Limb (tissue), 2 donors: Measurements from ENCODE around the gene ATP2B3.

Source experiments
- DNase-seq, 2 donors: peaks; one replicate each; pipeline ENCODE4 v3.0.0-alpha.2; 2016; ENCODE audit errors: extremely low spot score in 2 of 2

The ATP2B3 gene

GRCh38 chrX:153507484-153508178, 9.8 kb upstream of the ATP2B3 start:
- DNase-seq: peak; percentile 71 to 87

- no peak for DNase-seq
These were observed 7.8 kb upstream of the ATP2B3 start for GRCh38 chrX:153509592-153509991.

- DNase-seq: no peak
These were observed 7.1 kb upstream of the ATP2B3 start for GRCh38 chrX:153510383-153510782.

- DNase-seq: no peak
These were observed 5.5 kb upstream of the ATP2B3 start for GRCh38 chrX:153511784-153512500.

GRCh38 chrX:153512501-153512893, 4.9 kb upstream of the ATP2B3 start:
- DNase-seq: no peak

GRCh38 chrX:153513265-153513664, 4.2 kb upstream of the ATP2B3 start:
- DNase-seq: no peak

GRCh38 chrX:153514259-153514658, 3.2 kb upstream of the ATP2B3 start:
- DNase-seq: no peak

- DNase-seq: no peak
These were observed 2.0 kb upstream of the ATP2B3 start for GRCh38 chrX:153515435-153515834.

- DNase-seq: no peak
These were observed 1.4 kb upstream of the ATP2B3 start for GRCh38 chrX:153516073-153516472.

- no peak for DNase-seq
These were observed 748 bp downstream of the ATP2B3 start for GRCh38 chrX:153517946-153518834.

- DNase-seq: no peak
These were observed 2.3 kb downstream of the ATP2B3 start for GRCh38 chrX:153519569-153520286.

- no peak for DNase-seq
These were observed 3.0 kb downstream of the ATP2B3 start for GRCh38 chrX:153520287-153520917.

GRCh38 chrX:153521034-153521433, 3.6 kb downstream of the ATP2B3 start:
- no peak for DNase-seq

GRCh38 chrX:153522259-153522658, 4.8 kb downstream of the ATP2B3 start:
- DNase-seq: no peak

GRCh38 chrX:153523269-153523668, 5.8 kb downstream of the ATP2B3 start:
- no peak for DNase-seq

- no peak for DNase-seq
These were observed 6.8 kb downstream of the ATP2B3 start for GRCh38 chrX:153524234-153524633.

GRCh38 chrX:153525451-153525850, 8.0 kb downstream of the ATP2B3 start:
- DNase-seq: no peak

- peak in 1 of 2 donors; percentile 9 for DNase-seq
These were observed 8.6 kb downstream of the ATP2B3 start for GRCh38 chrX:153526042-153526441.

GRCh38 chrX:153526801-153527200, 9.4 kb downstream of the ATP2B3 start:
- no peak for DNase-seq

- DNase-seq: no peak
These were observed 9.8 kb downstream of the ATP2B3 start for GRCh38 chrX:153527208-153527607.
